H1 (cell line): ENCODE measurements around the gene DGCR6L. TPM values are rescaled to one million over a fixed set of nuclear protein-coding genes. Genes with fewer than 3 reads are reported as not detected.
"Not testable (repeated sequence)": the region's sequence is repeated elsewhere in the genome, so short reads cannot be mapped to it uniquely, and the experiment has no call there.

Source experiments
- CTCF ChIA-PET: fragments of 300-600 bp; sonication (Branson Sonifier 250); formaldehyde crosslinking; loops from one replicate; lab custom pipeline; 2021; ENCODE audit not compliant: partially characterized antibody; lab: Charles Lee
- POLR2A ChIA-PET: fragments of 300-600 bp; sonication (Branson Sonifier 250); formaldehyde crosslinking; loops from one replicate; lab custom pipeline; 2021; ENCODE audit warnings: inconsistent platforms; ENCODE audit not compliant: partially characterized antibody; lab: Charles Lee
- DNase-seq, 2 experiments: peaks; one replicate each; pipeline versions ENCODE4 v3.0.0 to v3.0.0-alpha.2; 2010 to 2022; ENCODE audit warnings: low spot score in 2 of 2, low read depth in 1 of 2, mixed read lengths in 1 of 2
- FAIRE-seq: peaks from 2 replicates; lab custom pipeline; 2011; peaks lifted over from hg19 to GRCh38; lab: Jason Lieb, UNC
- H2AFZ ChIP-seq: 2 replicates; pipeline ENCODE4 v1.8.1; 2012; ENCODE audit warnings: low read length, inconsistent platforms
- H2AK5ac ChIP-seq: 2 replicates; pipeline ENCODE4 v1.6.1; 2013; ENCODE audit warnings: low read depth, low read length
- H2BK120ac ChIP-seq: replicated peaks from 2 replicates; pipeline ENCODE3; 2013; ENCODE audit warnings: low read depth, low read length, inconsistent platforms
- H2BK12ac ChIP-seq: 2 replicates; pipeline ENCODE4 v1.6.1; 2013; ENCODE audit warnings: low read depth, low read length
- H2BK15ac ChIP-seq: 2 replicates; pipeline ENCODE4 v1.6.1; 2013; ENCODE audit warnings: low read length
- H2BK20ac ChIP-seq: 2 replicates; pipeline ENCODE4 v1.6.1; 2013; ENCODE audit warnings: low read length
- H2BK5ac ChIP-seq: 2 replicates; pipeline ENCODE4 v1.6.1; 2013; ENCODE audit warnings: low read depth, low read length
- H3K14ac ChIP-seq: 2 replicates; pipeline ENCODE4 v1.6.1; 2013; ENCODE audit warnings: inconsistent platforms; ENCODE audit not compliant: insufficient read length
- H3K18ac ChIP-seq: 2 replicates; pipeline ENCODE4 v1.6.1; 2013; ENCODE audit warnings: low read length; ENCODE audit errors: extremely low read depth
- H3K23ac ChIP-seq: 2 replicates; pipeline ENCODE4 v1.6.1; 2013; ENCODE audit warnings: inconsistent platforms; ENCODE audit not compliant: insufficient read length
- H3K23me2 ChIP-seq: 2 replicates; pipeline ENCODE4 v1.6.1; 2013; ENCODE audit warnings: low read depth, low read length
- H3K27ac ChIP-seq: 2 replicates; pipeline ENCODE4 v1.6.1; 2011; ENCODE audit warnings: low read depth, low read length, inconsistent platforms
- H3K27me3 ChIP-seq, 4 experiments: replicated peaks in 1 of 4; 1 replicate in 1 of 4; 2 replicates in 3 of 4; pipeline versions ENCODE4 v1.6.1 to v1.8.1; 2011 to 2013; ENCODE audit warnings: low read length in 3 of 4, mild to moderate bottlenecking in 3 of 4, inconsistent platforms in 2 of 4, mixed read lengths in 2 of 4, moderate library complexity in 1 of 4; ENCODE audit not compliant: control insufficient read depth in 3 of 4, insufficient read depth in 3 of 4; ENCODE audit errors: extremely low read depth in 1 of 4
- H3K36me3 ChIP-seq, 4 experiments: 2 replicates each; pipeline versions ENCODE4 v1.6.1 to v1.8.1; 2011 to 2013; ENCODE audit warnings: mild to moderate bottlenecking in 4 of 4, low read length in 3 of 4, moderate library complexity in 2 of 4, control low read depth in 1 of 4, inconsistent platforms in 1 of 4; ENCODE audit not compliant: insufficient read depth in 4 of 4, control insufficient read depth in 2 of 4
- H3K4ac ChIP-seq: replicated peaks from 2 replicates; pipeline ENCODE3; 2013; ENCODE audit warnings: low read length, low read depth, mixed read lengths, inconsistent platforms; ENCODE audit not compliant: insufficient read length
- H3K4me1 ChIP-seq, 4 experiments: replicated peaks in 1 of 4; 1 replicate in 1 of 4; 2 replicates in 3 of 4; pipeline versions ENCODE4 v1.6.1 to v1.8.1; 2011 to 2013; ENCODE audit warnings: low read length in 3 of 4, inconsistent platforms in 2 of 4, mixed read lengths in 1 of 4; ENCODE audit not compliant: insufficient read depth in 4 of 4, control insufficient read depth in 3 of 4
- H3K4me2 ChIP-seq, 2 experiments: 2 replicates each; pipeline versions ENCODE4 v1.6.1 to v1.8.1; 2011 to 2013; ENCODE audit warnings: low read depth in 2 of 2, low read length in 2 of 2, control low read depth in 1 of 2, inconsistent platforms in 1 of 2, mild to moderate bottlenecking in 1 of 2; ENCODE audit not compliant: insufficient read depth in 1 of 2
- H3K4me3 ChIP-seq, 4 experiments: fragments of 200-600, 300-600 bp in 1 of 4; sonication (generic), shearing (Covaris generic), sonication (Bioruptor Twin) in 1 of 4; 2 replicates each; pipeline versions ENCODE4 v1.5.1 to v1.8.1; 2011 to 2016; ENCODE audit warnings: low read length in 4 of 4, low read depth in 3 of 4, control low read depth in 2 of 4, inconsistent platforms in 2 of 4, mild to moderate bottlenecking in 2 of 4, mixed read lengths in 1 of 4, moderate library complexity in 1 of 4; ENCODE audit not compliant: insufficient read depth in 2 of 4; ENCODE audit errors: extremely low read depth in 1 of 4
- H3K56ac ChIP-seq: replicated peaks from 2 replicates; pipeline ENCODE3; 2013; ENCODE audit warnings: low read depth, mild to moderate bottlenecking, mixed read lengths, low read length, inconsistent platforms; ENCODE audit not compliant: insufficient read length
- H3K79me1 ChIP-seq: 2 replicates; pipeline ENCODE4 v1.6.1; 2013; ENCODE audit warnings: low read depth, low read length, control low read depth
- H3K79me2 ChIP-seq, 2 experiments: 2 replicates each; pipeline versions ENCODE4 v1.6.1 to v1.8.1; 2012 to 2013; ENCODE audit warnings: low read length in 2 of 2, mild to moderate bottlenecking in 2 of 2, inconsistent platforms in 1 of 2; ENCODE audit not compliant: insufficient read depth in 2 of 2, control insufficient read depth in 1 of 2
- H3K9ac ChIP-seq, 4 experiments: replicated peaks in 1 of 4; 1 replicate in 1 of 4; 2 replicates in 3 of 4; pipeline versions ENCODE4 v1.6.1 to v1.8.1; 2011 to 2013; ENCODE audit warnings: low read depth in 3 of 4, low read length in 3 of 4, control low read depth in 2 of 4, mild to moderate bottlenecking in 2 of 4, moderate library complexity in 2 of 4, inconsistent platforms in 1 of 4; ENCODE audit errors: extremely low read depth in 1 of 4
- H3K9me3 ChIP-seq, 2 experiments: 2 replicates each; pipeline versions ENCODE4 v1.6.1 to v1.8.1; 2012 to 2013; ENCODE audit warnings: mild to moderate bottlenecking in 2 of 2, moderate library complexity in 2 of 2, control low read depth in 1 of 2, inconsistent platforms in 1 of 2, low read depth in 1 of 2, low read length in 1 of 2, mixed read lengths in 1 of 2; ENCODE audit not compliant: insufficient read depth in 2 of 2
- H4K20me1 ChIP-seq, 2 experiments: replicated peaks in 1 of 2; 2 replicates each; pipeline versions ENCODE3 to v1.8.1; 2011 to 2013; ENCODE audit warnings: inconsistent platforms in 2 of 2, low read length in 2 of 2, mild to moderate bottlenecking in 1 of 2; ENCODE audit not compliant: insufficient read depth in 2 of 2, control insufficient read depth in 1 of 2
- H4K5ac ChIP-seq: 2 replicates; pipeline ENCODE4 v1.6.1; 2013; ENCODE audit warnings: low read length, low read depth, mixed read lengths, inconsistent platforms; ENCODE audit not compliant: insufficient read length
- H4K8ac ChIP-seq: 2 replicates; pipeline ENCODE4 v1.8.0; 2013; ENCODE audit warnings: mild to moderate bottlenecking, moderate library complexity, low read length, inconsistent platforms; ENCODE audit not compliant: insufficient read depth; ENCODE audit errors: extremely low read depth
- H4K91ac ChIP-seq: replicated peaks from 2 replicates; pipeline ENCODE3; 2013; ENCODE audit warnings: low read length, mixed read lengths, inconsistent platforms; ENCODE audit not compliant: insufficient read length
- WGBS, 2 experiments: shearing (Covaris generic) in 1 of 2; methylation state at CpG; one replicate each; pipeline versions ENCODE4 v1.1.6 to v1.1.7; 2013 to 2015; ENCODE audit warnings: low lambda C conversion rate in 2 of 2, mixed read lengths in 2 of 2, inconsistent platforms in 1 of 2, low coverage in 1 of 2, missing lambda C conversion rate in 1 of 2; ENCODE audit not compliant: insufficient replicate concordance in 2 of 2, insufficient coverage in 1 of 2, insufficient read length in 1 of 2; ENCODE audit errors: extremely low coverage in 1 of 2, missing lambda C conversion rate in 1 of 2; 5-methylcytosine and 5-hydroxymethylcytosine counted together
- polyA plus RNA-seq, 7 experiments: library from polyadenylated mRNA; depleted of rRNA in 3 of 7; stranded (reverse) in 5 of 7; unstranded in 2 of 7; fragments of >200 nt in 5 of 7; fragments of 200-250 nt in 2 of 7; gene quantifications; 1 replicate in 5 of 7; 2 replicates in 1 of 7; 4 replicates in 1 of 7; pipeline versions ENCODE4 v1.2.1 to v1.2.3, GENCODE V29; 2011 to 2013; ENCODE audit warnings: missing spikeins in 2 of 7, mixed read lengths in 2 of 7
- total RNA-seq: library from RNA; stranded (reverse); fragmentation: NEBNext Ultra II Directional; extraction: Animal tissue kit (Norgen Biotek cat#: 25700); gene quantifications from 2 replicates; pipeline ENCODE4 v1.2.1, GENCODE V29; 2021

DGCR6L gene
- total and polyA plus RNA-seq, 2 of the 8 experiments (the other 6 are each of a cell fraction or from before 2014, with no cell fraction given), result 43.6 to 72.6 TPM

- H3K4me3 ChIP-seq, H2AK5ac ChIP-seq, CTCF ChIA-PET, H3K9ac ChIP-seq, H2BK5ac ChIP-seq, H3K79me1 ChIP-seq, H4K20me1 ChIP-seq, H2BK12ac ChIP-seq, H3K4me2 ChIP-seq, H3K4me1 ChIP-seq, H3K18ac ChIP-seq, H3K79me2 ChIP-seq, H3K23me2 ChIP-seq, FAIRE-seq, H4K8ac ChIP-seq, H3K27me3 ChIP-seq, H2BK15ac ChIP-seq, H3K36me3 ChIP-seq, H4K5ac ChIP-seq, H4K91ac ChIP-seq, H3K23ac ChIP-seq, H3K56ac ChIP-seq, H2AFZ ChIP-seq, H3K14ac ChIP-seq, H2BK120ac ChIP-seq, H2BK20ac ChIP-seq, H3K4ac ChIP-seq, H3K9me3 ChIP-seq, H3K27ac ChIP-seq, POLR2A ChIA-PET: not testable (repeated sequence)
- DNase-seq, result peak in 1 of 2 experiments; percentile 38
- 92% methylated on average over 9 of the region's 9 CpGs; no CpG with 5 or more reads in 1 of the 2 experiments for WGBS, 2 experiments
Observed at GRCh38 chr22:20366841-20367240, 47.0 kb upstream of the DGCR6L start.
